ENCODE results near the gene SERPINB8.

SERPINB8 gene

DNA sequence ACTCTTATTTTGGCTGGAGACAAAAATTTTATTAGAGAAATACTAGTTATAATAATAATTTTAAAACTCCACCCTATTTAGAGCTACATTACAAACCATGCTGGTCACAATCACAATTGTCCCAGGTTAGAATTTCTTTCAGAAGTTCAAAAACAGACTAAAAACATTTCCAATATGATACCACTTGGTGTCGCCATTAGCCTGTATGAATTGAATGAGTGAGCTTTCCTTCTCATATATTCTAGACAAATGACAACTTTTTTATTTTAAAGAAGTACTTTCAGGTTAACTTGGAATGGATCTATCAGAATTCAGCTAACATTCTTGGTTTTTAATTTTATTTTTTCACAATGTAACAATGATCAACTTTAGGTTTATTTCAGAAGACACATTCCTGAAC is 48.0 kb downstream of the SERPINB8 start:
- no peak for DNase-seq (ENCODE audit: low read depth)

GRCh38 chr18:64019922-64020756 is 50.3 kb downstream of the SERPINB8 start:
- DNase-seq (ENCODE audit: low read depth) = no peak

- DNase-seq (ENCODE audit: low read depth) = no peak
These were observed 56.5 kb downstream of the SERPINB8 start for GRCh38 chr18:64026350-64026749.

- DNase-seq (ENCODE audit: low read depth) = no peak
These were observed 58.2 kb downstream of the SERPINB8 start for GRCh38 chr18:64027931-64028695.

- no peak for DNase-seq (ENCODE audit: low read depth)
These were observed 59.2 kb downstream of the SERPINB8 start for GRCh38 chr18:64029096-64029495.

GRCh38 chr18:64031411-64031810 is 61.5 kb downstream of the SERPINB8 start:
- DNase-seq (ENCODE audit: low read depth) = no peak

GRCh38 chr18:64032312-64032711 is 62.4 kb downstream of the SERPINB8 start:
- no peak for DNase-seq (ENCODE audit: low read depth)

DNA sequence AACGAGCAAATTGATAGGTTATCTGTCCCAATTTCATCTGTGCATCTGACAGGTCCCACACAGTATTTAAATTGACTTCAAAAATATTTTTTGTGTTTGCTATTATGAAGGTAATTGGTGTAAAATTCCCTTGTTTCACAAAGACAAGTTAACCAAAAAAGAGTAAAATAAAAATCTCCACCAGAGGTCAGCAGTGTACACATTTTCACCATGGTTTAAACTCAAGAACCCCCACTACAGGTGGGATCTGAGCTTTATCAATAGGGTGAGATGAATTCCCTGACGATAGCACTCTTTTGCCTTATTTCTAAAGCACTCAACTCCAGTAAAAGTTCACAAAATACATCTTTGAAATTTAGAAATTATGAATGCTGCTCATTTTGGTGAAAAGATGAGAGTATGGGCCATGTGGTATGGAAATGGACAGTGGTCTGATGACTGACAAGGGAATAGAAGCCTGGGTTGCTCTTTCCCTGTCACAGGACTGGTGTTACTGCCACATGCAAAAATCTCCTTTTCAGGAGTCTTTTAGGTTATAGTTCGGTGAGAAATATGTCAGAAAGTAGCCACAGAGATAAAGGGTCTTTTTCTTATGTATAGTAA is 68.0 kb downstream of the SERPINB8 start:
- no peak for DNase-seq (ENCODE audit: low read depth)
